Measurements from ENCODE around the gene TBC1D22B. TPM values are rescaled to one million over a fixed set of nuclear protein-coding genes. Genes with fewer than 3 reads are reported as not detected.

TBC1D22B gene
- total and polyA plus RNA-seq, 2 experiments from 2014 or later = 9.1 to 19.9 TPM

GRCh38 chr6:37257634-37258404 is at the start of gene TBC1D22B, which contains the start of gene TMEM217 (continued):
- TF ChIP-seq, protein P1, sequence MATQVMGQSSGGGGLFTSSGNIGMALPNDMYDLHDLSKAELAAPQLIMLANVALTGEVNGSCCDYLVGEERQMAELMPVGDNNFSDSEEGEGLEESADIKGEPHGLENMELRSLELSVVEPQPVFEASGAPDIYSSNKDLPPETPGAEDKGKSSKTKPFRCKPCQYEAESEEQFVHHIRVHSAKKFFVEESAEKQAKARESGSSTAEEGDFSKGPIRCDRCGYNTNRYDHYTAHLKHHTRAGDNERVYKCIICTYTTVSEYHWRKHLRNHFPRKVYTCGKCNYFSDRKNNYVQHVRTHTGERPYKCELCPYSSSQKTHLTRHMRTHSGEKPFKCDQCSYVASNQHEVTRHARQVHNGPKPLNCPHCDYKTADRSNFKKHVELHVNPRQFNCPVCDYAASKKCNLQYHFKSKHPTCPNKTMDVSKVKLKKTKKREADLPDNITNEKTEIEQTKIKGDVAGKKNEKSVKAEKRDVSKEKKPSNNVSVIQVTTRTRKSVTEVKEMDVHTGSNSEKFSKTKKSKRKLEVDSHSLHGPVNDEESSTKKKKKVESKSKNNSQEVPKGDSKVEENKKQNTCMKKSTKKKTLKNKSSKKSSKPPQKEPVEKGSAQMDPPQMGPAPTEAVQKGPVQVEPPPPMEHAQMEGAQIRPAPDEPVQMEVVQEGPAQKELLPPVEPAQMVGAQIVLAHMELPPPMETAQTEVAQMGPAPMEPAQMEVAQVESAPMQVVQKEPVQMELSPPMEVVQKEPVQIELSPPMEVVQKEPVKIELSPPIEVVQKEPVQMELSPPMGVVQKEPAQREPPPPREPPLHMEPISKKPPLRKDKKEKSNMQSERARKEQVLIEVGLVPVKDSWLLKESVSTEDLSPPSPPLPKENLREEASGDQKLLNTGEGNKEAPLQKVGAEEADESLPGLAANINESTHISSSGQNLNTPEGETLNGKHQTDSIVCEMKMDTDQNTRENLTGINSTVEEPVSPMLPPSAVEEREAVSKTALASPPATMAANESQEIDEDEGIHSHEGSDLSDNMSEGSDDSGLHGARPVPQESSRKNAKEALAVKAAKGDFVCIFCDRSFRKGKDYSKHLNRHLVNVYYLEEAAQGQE (IDR thresholded peaks at IDR 0.05; ENCODE audit: unreplicated experiment) = no peak
- peak; percentile 82 for TF ChIP-seq POLR2AphosphoS5 (IDR thresholded peaks at IDR 0.05; ENCODE audit: low read depth)

GRCh38 chr6:37207903-37208456 is 49.6 kb upstream of the TBC1D22B start:
- Mint-ChIP-seq H3K27me3 (ENCODE audit: insufficient read depth, low read depth, poor library complexity) (peaks cover 5% of the 10 kb centered on the region), H3K27ac (no peak overlapping the region), H3K4me1 (peaks cover 3% of the 10 kb centered on the region), H3K9me3 (no peaks in the 10 kb centered on the region; the same call in 2 of the 3 replicates), H3K4me3 (no peak overlapping the region), H3K36me3 (ENCODE audit: low read depth) (no peaks in the 10 kb centered on the region)
- TF ChIP-seq CTCF (conservative IDR thresholded peaks at IDR 0.05; ENCODE audit: low read depth in 2 of 2) (peak; percentile 88 to 96), ZNF331 (CRISPR knock-in tag; IDR thresholded peaks at IDR 0.05; ENCODE audit: low read depth) (no peak)
- no peaks in the 10 kb centered on the region for H4K20me1 ChIP-seq (replicated peaks; ENCODE audit: insufficient read depth)
- no peaks in the 10 kb centered on the region for H3K27me3 ChIP-seq (ENCODE audit: insufficient read depth)
- H3K27ac ChIP-seq (ENCODE audit: low read depth) = no peak overlapping the region
- H3K4me2 ChIP-seq = no peak overlapping the region
- peak; percentile 93 for DNase-seq (ENCODE audit: low spot score)
- H3K79me2 ChIP-seq (replicated peaks; ENCODE audit: insufficient read depth) = no peaks in the 10 kb centered on the region
- H3K9me2 ChIP-seq (ENCODE audit: insufficient read depth) = no peaks in the 10 kb centered on the region
- peak; percentile 95 for ATAC-seq
- H3F3A ChIP-seq (replicated peaks; ENCODE audit: low read depth) = no peaks in the 10 kb centered on the region; the same call in 1 of the 2 replicates
- H3K36me3 ChIP-seq (ENCODE audit: insufficient read depth) = no peaks in the 10 kb centered on the region
- no peaks in the 10 kb centered on the region; the same call in 1 of the 2 replicates for H3K4me1 ChIP-seq (ENCODE audit: insufficient read depth)
- H3K4me3 ChIP-seq = no peak overlapping the region
- H2AFZ ChIP-seq = peak overlapping the region; percentile 86; the same call in 1 of the 2 replicates

DNA sequence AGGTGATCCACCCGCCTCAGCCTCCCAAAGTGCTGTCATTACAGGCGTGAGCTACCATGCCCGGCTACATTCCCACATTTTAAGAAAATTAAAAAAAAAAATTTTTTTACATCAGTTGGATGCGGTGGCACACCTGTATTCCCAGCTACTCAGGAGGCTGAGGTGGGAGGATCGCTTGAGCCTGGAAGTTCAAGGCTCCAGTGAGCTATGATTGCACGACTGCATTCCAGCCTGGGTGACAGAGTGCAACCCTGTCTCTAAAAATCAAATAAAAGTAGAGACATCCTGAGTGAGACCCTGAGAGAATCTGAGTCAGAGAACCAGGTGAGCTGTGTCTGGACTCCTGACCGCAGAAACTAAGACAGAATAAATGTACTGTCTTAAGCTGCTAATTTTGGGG is 48.8 kb upstream of the TBC1D22B start:
- no peaks in the 10 kb centered on the region for H3K36me3 Mint-ChIP-seq (ENCODE audit: low read depth)
- Histone ChIP-seq H3K27me3 (ENCODE audit: insufficient read depth) (no peaks in the 10 kb centered on the region), H3K27ac (ENCODE audit: low read depth) (no peak overlapping the region), H3F3A (replicated peaks; ENCODE audit: low read depth) (no peaks in the 10 kb centered on the region; the same call in 1 of the 2 replicates), H3K4me3 (no peak overlapping the region), H2AFZ (no peak overlapping the region), H3K9me2 (ENCODE audit: insufficient read depth) (no peaks in the 10 kb centered on the region), H4K20me1 (replicated peaks; ENCODE audit: insufficient read depth) (no peaks in the 10 kb centered on the region), H3K36me3 (ENCODE audit: insufficient read depth) (no peaks in the 10 kb centered on the region), H3K4me1 (ENCODE audit: insufficient read depth) (no peaks in the 10 kb centered on the region; the same call in 1 of the 2 replicates), H3K79me2 (replicated peaks; ENCODE audit: insufficient read depth) (no peaks in the 10 kb centered on the region), H3K4me2 (no peak overlapping the region)
- H3K9me3 Mint-ChIP-seq = no peaks in the 10 kb centered on the region; the same call in 2 of the 3 replicates
- ATAC-seq = no peak
- no peak for DNase-seq (ENCODE audit: low spot score)
- H3K4me1 Mint-ChIP-seq = peaks cover 3% of the 10 kb centered on the region
- no peak overlapping the region for H3K4me3 Mint-ChIP-seq
- peaks cover 8% of the 10 kb centered on the region for H3K27me3 Mint-ChIP-seq (ENCODE audit: insufficient read depth, low read depth, poor library complexity)
- no peak overlapping the region for H3K27ac Mint-ChIP-seq
- TF ChIP-seq, protein P1 (IDR thresholded peaks at IDR 0.05; ENCODE audit: unreplicated experiment) = no peak
- TF ChIP-seq EZH2 (IDR thresholded peaks at IDR 0.05; ENCODE audit: low read depth, unreplicated experiment) (no peak), ZNF114 (CRISPR knock-in tag; IDR thresholded peaks at IDR 0.05) (no peak)
